Endothelial cell of hepatic sinusoid (primary cell): ENCODE results near the gene MAFB.

Experiments used
- in situ Hi-C: cut with HindIII; loops from 2 replicates; pipeline ENCODE4 v1.10.0; 2017; ENCODE audit warnings: low sequenced_read_pairs

Gene MAFB

GRCh38 chr20:40703975-40704530, 15.0 kb upstream of the MAFB start:
- in situ Hi-C loops: no loop called here

- in situ Hi-C loops: no loop called here
These were observed 13.5 kb upstream of the MAFB start for GRCh38 chr20:40702504-40702903.

- in situ Hi-C loops: no loop called here
These were observed 9.7 kb upstream of the MAFB start for GRCh38 chr20:40698744-40699143.

GRCh38 chr20:40698281-40698680, 9.2 kb upstream of the MAFB start:
- in situ Hi-C loops: no loop called here

- in situ Hi-C loops: no loop called here
These were observed 8.5 kb upstream of the MAFB start for GRCh38 chr20:40697541-40697940.

- in situ Hi-C loops: no loop called here
These were observed 6.2 kb upstream of the MAFB start for GRCh38 chr20:40695214-40695613.

GRCh38 chr20:40694246-40694645, 5.2 kb upstream of the MAFB start:
- in situ Hi-C loops: no loop called here

GRCh38 chr20:40692240-40693011, 3.4 kb upstream of the MAFB start:
- in situ Hi-C loops: no loop called here

GRCh38 chr20:40691566-40692239, 2.7 kb upstream of the MAFB start:
- in situ Hi-C loops: no loop called here

GRCh38 chr20:40690836-40691565, 2.0 kb upstream of the MAFB start:
- in situ Hi-C loops: no loop called here

GRCh38 chr20:40689943-40690835, 1.2 kb upstream of the MAFB start:
- in situ Hi-C loops: no loop called here

- in situ Hi-C loops: no loop called here
These were observed 622 bp downstream of the MAFB start for GRCh38 chr20:40688129-40689099.

- in situ Hi-C loops: no loop called here
These were observed 1.5 kb downstream of the MAFB start for GRCh38 chr20:40687384-40688128.

- in situ Hi-C loops: no loop called here
These were observed 2.1 kb downstream of the MAFB start for GRCh38 chr20:40686893-40687292.

GRCh38 chr20:40686434-40686882, 2.6 kb downstream of the MAFB start:
- in situ Hi-C loops: no loop called here

GRCh38 chr20:40685349-40685748, 3.7 kb downstream of the MAFB start:
- in situ Hi-C loops: no loop called here

- in situ Hi-C loops: no loop called here
These were observed 5.2 kb downstream of the MAFB start for GRCh38 chr20:40683894-40684268.

GRCh38 chr20:40683221-40683893, 5.7 kb downstream of the MAFB start:
- in situ Hi-C loops: no loop called here
